Right atrium auricular region (tissue), 2 donors: Measurements from ENCODE around the gene CACNA2D2. TPM values are rescaled to one million over a fixed set of nuclear protein-coding genes. Genes with fewer than 3 reads are reported as not detected.

Source experiments
- DNase-seq: peaks from one replicate; pipeline ENCODE4 v3.0.0-alpha.2; 2019; ENCODE audit warnings: low spot score
- H3K27ac ChIP-seq, 2 donors: fragments of 200-600 bp; sonication (generic); 1 replicate in 1 of 2; 2 replicates in 1 of 2; pipeline ENCODE4 v1.5.1; 2016 to 2019
- H3K27me3 ChIP-seq, 2 donors: fragments of 200-600 bp; sonication (generic); one replicate each; pipeline versions ENCODE4 v1.5.1 to v1.6.0; 2017 to 2019
- H3K36me3 ChIP-seq: fragments of 200-600 bp; sonication (generic); one replicate; pipeline ENCODE4 v1.5.1; 2016
- H3K4me1 ChIP-seq, 2 donors: fragments of 200-600 bp; sonication (generic); one replicate each; pipeline versions ENCODE4 v1.5.1 to v1.6.0; 2017 to 2019
- H3K4me3 ChIP-seq, 2 donors: fragments of 200-600 bp; sonication (generic); 1 replicate in 1 of 2; 2 replicates in 1 of 2; pipeline ENCODE4 v1.5.1; 2017 to 2019; ENCODE audit warnings: mild to moderate bottlenecking in 1 of 2, moderate library complexity in 1 of 2
- H3K9me3 ChIP-seq, 2 donors: fragments of 200-600 bp; sonication (generic); one replicate each; pipeline ENCODE4 v1.5.1; 2019
- CTCF ChIP-seq, 2 donors: fragments of 200-600 bp; sonication (generic); IDR thresholded peaks; one replicate each; pipeline ENCODE4 v1.5.1; 2019; ENCODE audit warnings: antibody characterized with exemption in 2 of 2
- total RNA-seq, 2 donors: library from RNA; depleted of rRNA; stranded (reverse); fragments of >200 nt; gene quantifications; one replicate each; pipeline ENCODE4 v1.1.0, GENCODE V29; 2016

CACNA2D2 gene
- total RNA-seq, 2 donors from 2014 or later: 3.7 to 6.2 TPM

GRCh38 chr3:50370594-50370993 is 132.8 kb downstream of the CACNA2D2 start:
- TF ChIP-seq CTCF (IDR thresholded peaks at IDR 0.05): no peak
- Histone ChIP-seq H3K27me3 (no peaks in the 10 kb centered on the region), H3K27ac (no peak overlapping the region), H3K36me3 (no peaks in the 10 kb centered on the region), H3K9me3 (no peaks in the 10 kb centered on the region), H3K4me3 (no peak overlapping the region), H3K4me1 (no peaks in the 10 kb centered on the region)
- DNase-seq: no peak

GRCh38 chr3:50369012-50369670 is 134.3 kb downstream of the CACNA2D2 start:
- no peak for TF ChIP-seq CTCF (IDR thresholded peaks at IDR 0.05)

GRCh38 chr3:50365842-50366220 is 137.6 kb downstream of the CACNA2D2 start:
- Histone ChIP-seq H3K4me3 (no peak overlapping the region), H3K27ac (no peak overlapping the region)
- TF ChIP-seq CTCF (IDR thresholded peaks at IDR 0.05): no peak

More at GRCh38 chr3:50369012-50369670, 134.3 kb downstream of the CACNA2D2 start:
- H3K27me3 ChIP-seq: no peaks in the 10 kb centered on the region
- no peak overlapping the region for H3K4me3 ChIP-seq
- peaks cover 0 to 13% of the 10 kb centered on the region in 2 donors for H3K4me1 ChIP-seq
- no peak overlapping the region for H3K27ac ChIP-seq
- no peaks in the 10 kb centered on the region for H3K9me3 ChIP-seq
- no peaks in the 10 kb centered on the region for H3K36me3 ChIP-seq
- no peak for DNase-seq

GRCh38 chr3:50365080-50365841 is 138.2 kb downstream of the CACNA2D2 start:
- peak; percentile 82 for DNase-seq
- Histone ChIP-seq H3K27me3 (no peaks in the 10 kb centered on the region), H3K4me3 (peak overlapping the region; percentile 30 to 58), H3K4me1 (peaks cover 0 to 14% of the 10 kb centered on the region in 2 donors), H3K36me3 (no peaks in the 10 kb centered on the region), H3K9me3 (no peaks in the 10 kb centered on the region), H3K27ac (peak overlapping the region in 1 of 2 donors; percentile 55)
- no peak for TF ChIP-seq CTCF (IDR thresholded peaks at IDR 0.05)

More at GRCh38 chr3:50365842-50366220, 137.6 kb downstream of the CACNA2D2 start:
- no peaks in the 10 kb centered on the region for H3K9me3 ChIP-seq
- H3K36me3 ChIP-seq: no peaks in the 10 kb centered on the region
- H3K27me3 ChIP-seq: no peaks in the 10 kb centered on the region
- DNase-seq: no peak
- peaks cover 0 to 14% of the 10 kb centered on the region in 2 donors for H3K4me1 ChIP-seq

- DNase-seq: no peak
- peak overlapping the region; percentile 30 to 58 for H3K4me3 ChIP-seq
- no peak for TF ChIP-seq CTCF (IDR thresholded peaks at IDR 0.05)
- no peaks in the 10 kb centered on the region for H3K36me3 ChIP-seq
- no peaks in the 10 kb centered on the region for H3K27me3 ChIP-seq
- H3K4me1 ChIP-seq: peaks cover 0 to 17% of the 10 kb centered on the region in 2 donors
- H3K27ac ChIP-seq: peak overlapping the region in 1 of 2 donors; percentile 48
- no peaks in the 10 kb centered on the region for H3K9me3 ChIP-seq
These were observed 138.8 kb downstream of the CACNA2D2 start for GRCh38 chr3:50364573-50365079.
